ENCODE measurements around the gene TSHZ2. TPM values are rescaled to one million over a fixed set of nuclear protein-coding genes. Genes with fewer than 3 reads are reported as not detected.

Gene TSHZ2
- total and polyA plus RNA-seq, 2 of the 4 experiments (the other 2 are of a cell fraction): under 0.01 to 0.02 TPM

GRCh38 chr20:53020834-53021233 lies 48.7 kb downstream of the TSHZ2 start:
- BruUV-seq (replicated peaks): no TSS peak
- H3K36me3 ChIP-seq (ENCODE audit: control insufficient read depth, insufficient read depth, low read length): no peaks in the 10 kb centered on the region
- no peak overlapping the region for H2AK9ac ChIP-seq (replicated peaks; ENCODE audit: low read depth, low read length, poor library complexity)
- intact Hi-C loops (cut with micrococcal nuclease) (no loop called here), dilution Hi-C loops (cut with HindIII; ENCODE audit: low sequenced_read_pairs, unreplicated experiment) (no loop called here), in situ Hi-C loops (cut with MboI; ENCODE audit: low sequenced_read_pairs) (no loop called here)
- H3K4me3 ChIP-seq (ENCODE audit: insufficient read depth, low read depth, low read length): no peak overlapping the region
- no peak for TF ChIP-seq SMC3 (IDR thresholded peaks at IDR 0.05; ENCODE audit: low read depth, low read length)
- TF ChIP-seq FOS (IDR thresholded peaks at IDR 0.05; ENCODE audit: low read depth, low read length): no peak
- TF ChIP-seq NFE2L2 (IDR thresholded peaks at IDR 0.05; ENCODE audit: low read depth, low read length): no peak
- no peak for TF ChIP-seq ELK1 (IDR thresholded peaks at IDR 0.05; ENCODE audit: borderline replicate concordance, low read depth, low read length)
- TF ChIP-seq MAZ (IDR thresholded peaks at IDR 0.05; ENCODE audit: borderline replicate concordance, low read depth, low read length): no peak
- no peak for TF ChIP-seq RAD21 (IDR thresholded peaks at IDR 0.05; ENCODE audit: low read length)
- no peaks in the 10 kb centered on the region for H3K4me1 ChIP-seq (ENCODE audit: control insufficient read depth, insufficient read depth, low read length)
- H3K4ac ChIP-seq (ENCODE audit: low read depth, low read length): no peak overlapping the region
- H2BK5ac ChIP-seq (ENCODE audit: low read depth, low read length, poor library complexity, severe bottlenecking): no peak overlapping the region
- H2BK120ac ChIP-seq (ENCODE audit: low read depth, low read length): no peak overlapping the region
- no peak overlapping the region for H4K91ac ChIP-seq (ENCODE audit: insufficient read depth, low read depth, low read length)
- ChIA-PET CTCF (no interaction called here), POLR2A (ENCODE audit: unreplicated experiment) (no interaction called here)
- H3K9me3 ChIP-seq (ENCODE audit: control insufficient read depth, insufficient read depth, low read length): 0 out of 2 replicates have a peak, but pooled peaks cover 2% of the 10 kb centered on the region
- no peak overlapping the region for H4K8ac ChIP-seq (ENCODE audit: low read depth in 2 of 2, low read length in 2 of 2)
- no peaks in the 10 kb centered on the region for H3K9me1 ChIP-seq (ENCODE audit: insufficient read depth, low read length)
- no CpG with 5 or more reads among the region's 2 CpGs for WGBS, 2 experiments (ENCODE audit: extremely low coverage in 2 of 2, insufficient read length in 1 of 2)
- no peaks in the 10 kb centered on the region for H3K27me3 ChIP-seq (ENCODE audit: control insufficient read depth, insufficient read depth, low read length)
- no peaks in the 10 kb centered on the region for H3K79me1 ChIP-seq (ENCODE audit: low read depth in 1 of 2, low read length in 2 of 2)
- ATAC-seq (ENCODE audit: low read depth) (no peak), DNase-seq (no peak)
- H4K5ac ChIP-seq (ENCODE audit: low read depth, low read length): no peak overlapping the region
- no peak overlapping the region for H3K18ac ChIP-seq (ENCODE audit: low read depth, low read length)
- no peak overlapping the region for H2BK15ac ChIP-seq (ENCODE audit: low read depth, low read length)
- H2BK20ac ChIP-seq (ENCODE audit: low read depth, low read length): no peak overlapping the region
- H3K27ac ChIP-seq (ENCODE audit: insufficient read depth, low read length): no peak overlapping the region
- H3K56ac ChIP-seq (ENCODE audit: extremely low read depth, insufficient read depth, low read length): no peak overlapping the region
- no peak overlapping the region for H3K4me2 ChIP-seq (ENCODE audit: low read depth, low read length)
- H3K9ac ChIP-seq (ENCODE audit: low read depth, low read length): no peak overlapping the region
- H2AFZ ChIP-seq (replicated peaks; ENCODE audit: low read length, poor library complexity): no peak overlapping the region
- H3K14ac ChIP-seq (replicated peaks; ENCODE audit: low read depth, low read length): no peak overlapping the region
- H4K20me1 ChIP-seq (ENCODE audit: insufficient read depth, low read length): no peaks in the 10 kb centered on the region
- H2AK5ac ChIP-seq (ENCODE audit: low read depth, low read length): no peak overlapping the region
- no peak overlapping the region for H3K23ac ChIP-seq (ENCODE audit: low read depth, low read length)

Data from IMR-90 (cell line).